ENCODE data around the gene AOPEP. TPM values are rescaled to one million over a fixed set of nuclear protein-coding genes. Genes with fewer than 3 reads are reported as not detected.

Gene AOPEP
- total RNA-seq, 4 donors from 2014 or later: 126 to 216 (median 136) TPM

DNA sequence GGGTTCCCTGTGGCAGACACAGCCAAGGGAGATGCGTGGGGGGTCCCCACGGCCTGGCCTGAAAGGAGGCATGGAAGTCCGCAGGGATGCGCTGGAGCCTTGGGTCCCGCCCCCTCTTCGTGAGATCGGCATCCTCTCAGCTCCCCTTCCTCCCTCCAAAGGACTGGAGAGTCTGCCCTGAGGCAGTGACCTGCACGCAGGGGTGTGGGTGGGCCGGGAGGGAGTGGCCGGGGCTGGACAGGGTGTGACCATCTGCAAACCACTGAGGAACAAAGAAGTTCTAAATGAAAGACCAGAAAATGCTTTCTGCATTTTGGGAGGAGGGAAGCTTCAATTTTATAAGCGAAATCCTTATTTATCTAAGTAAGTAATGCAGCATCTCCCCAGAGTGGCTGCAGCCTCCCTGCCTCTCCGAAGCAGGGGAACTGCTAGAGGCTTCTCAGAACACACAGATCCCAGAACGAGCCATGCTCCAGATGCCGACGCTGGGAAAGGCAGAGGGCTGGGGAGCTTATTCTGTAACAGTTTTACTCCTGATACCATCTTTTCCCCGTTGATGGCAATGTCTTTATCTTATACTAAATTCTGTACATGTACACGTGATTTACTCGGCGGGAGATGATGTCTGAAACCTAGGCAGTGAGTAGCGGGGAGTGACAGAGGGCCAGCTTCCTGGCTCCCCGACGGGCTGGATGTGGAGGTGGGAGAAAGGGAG, 369.3 kb downstream of the AOPEP start:
- H3K36me3 ChIP-seq: no peaks in the 10 kb centered on the region
- H3K27ac ChIP-seq: peak overlapping the region in 2 of 3 donors; percentile 8 to 55
- no peak overlapping the region for H3K4me3 ChIP-seq (replicated peaks in 1 of 3)
- TF ChIP-seq CTCF (IDR thresholded peaks at IDR 0.05): no peak
- no peak for DNase-seq
- no peaks in the 10 kb centered on the region for H3K9me3 ChIP-seq
- H3K27me3 ChIP-seq: no peaks in the 10 kb centered on the region
- intact Hi-C loops (cut with DNase I): no loop called here
- H3K4me1 ChIP-seq: peaks cover 47 to 64% of the 10 kb centered on the region in 2 donors
- 83 to 87% methylated on average over 22 of the region's 22 CpGs for WGBS, 2 donors

DNA sequence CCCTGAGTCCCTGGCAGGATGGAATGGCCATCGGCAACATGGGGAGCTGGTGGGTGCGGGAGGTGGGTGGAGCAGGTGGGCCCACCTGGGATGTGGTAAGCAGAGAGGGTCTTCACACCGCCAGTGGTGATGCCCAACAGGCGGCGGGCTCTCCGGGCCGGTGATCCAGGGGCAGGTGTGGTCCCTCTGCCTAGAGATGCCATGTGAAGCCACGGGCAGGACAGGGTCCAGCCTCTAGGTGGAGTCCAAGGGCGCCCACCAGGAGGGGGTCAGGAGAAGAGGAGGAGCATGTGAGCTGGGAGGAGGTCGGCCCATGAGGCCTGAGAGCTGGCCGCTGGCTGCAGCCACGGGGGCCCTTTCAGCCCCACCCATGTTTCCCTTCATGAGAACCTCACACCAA, 369.9 kb downstream of the AOPEP start:
- Histone ChIP-seq H3K36me3 (no peaks in the 10 kb centered on the region), H3K4me3 (replicated peaks in 1 of 3) (no peak overlapping the region), H3K9me3 (no peaks in the 10 kb centered on the region), H3K27me3 (no peaks in the 10 kb centered on the region), H3K4me1 (peaks cover 47 to 63% of the 10 kb centered on the region in 2 donors), H3K27ac (peak overlapping the region in 2 of 3 donors; percentile 8 to 94)
- 96 to 97% methylated on average over 12 of the region's 12 CpGs for WGBS, 2 donors
- TF ChIP-seq POLR2A (IDR thresholded peaks at IDR 0.05): no peak
- no peak for TF ChIP-seq CTCF (IDR thresholded peaks at IDR 0.05)
- no peak for DNase-seq
- intact Hi-C loops (cut with DNase I): no loop called here

GRCh38 chr9:95096807-95097206, 370.3 kb downstream of the AOPEP start:
- Histone ChIP-seq H3K4me1 (peaks cover 47 to 63% of the 10 kb centered on the region in 2 donors), H3K9me3 (no peaks in the 10 kb centered on the region), H3K4me3 (replicated peaks in 1 of 3) (no peak overlapping the region), H3K36me3 (no peaks in the 10 kb centered on the region), H3K27ac (peak overlapping the region in 1 of 3 donors; percentile 94), H3K27me3 (no peaks in the 10 kb centered on the region)
- 92 to 100% methylated on average over 6 of the region's 6 CpGs for WGBS, 2 donors
- no peak for TF ChIP-seq CTCF (IDR thresholded peaks at IDR 0.05)
- no peak for TF ChIP-seq POLR2A (IDR thresholded peaks at IDR 0.05)
- intact Hi-C loops (cut with DNase I): no loop called here
- DNase-seq: no peak

GRCh38 chr9:95097279-95097678, 370.8 kb downstream of the AOPEP start:
- WGBS, 2 donors: 90 to 92% methylated on average over 5 to 7 of the region's 7 CpGs
- H3K4me3 ChIP-seq (replicated peaks in 1 of 3): no peak overlapping the region
- DNase-seq: no peak
- H3K9me3 ChIP-seq: no peaks in the 10 kb centered on the region
- no peaks in the 10 kb centered on the region for H3K36me3 ChIP-seq
- TF ChIP-seq POLR2A (IDR thresholded peaks at IDR 0.05) (no peak), CTCF (IDR thresholded peaks at IDR 0.05) (no peak)
- no peaks in the 10 kb centered on the region for H3K27me3 ChIP-seq
- peak overlapping the region in 2 of 3 donors; percentile 13 to 94 for H3K27ac ChIP-seq
- H3K4me1 ChIP-seq: peaks cover 47 to 63% of the 10 kb centered on the region in 2 donors
- intact Hi-C loops (cut with DNase I): no loop called here

GRCh38 chr9:95098391-95098921, 372.0 kb downstream of the AOPEP start:
- 42 to 60% methylated on average over 12 of the region's 12 CpGs for WGBS, 2 donors
- no peaks in the 10 kb centered on the region for H3K36me3 ChIP-seq
- DNase-seq: peak; percentile 48 to 61
- peaks cover 57 to 64% of the 10 kb centered on the region in 2 donors for H3K4me1 ChIP-seq
- intact Hi-C loops (cut with DNase I): no loop called here
- H3K27ac ChIP-seq: peak overlapping the region; percentile 36 to 94 (median 84)
- H3K4me3 ChIP-seq (replicated peaks in 1 of 3): no peak overlapping the region
- no peaks in the 10 kb centered on the region for H3K27me3 ChIP-seq
- no peak for TF ChIP-seq POLR2A (IDR thresholded peaks at IDR 0.05)
- no peaks in the 10 kb centered on the region for H3K9me3 ChIP-seq

All from thyroid gland (tissue), 4 donors.